ENCODE results near the gene HAUS5.
"Not testable (repeated sequence)": the region's sequence is repeated elsewhere in the genome, so short reads cannot be mapped to it uniquely, and the experiment has no call there.

HAUS5 gene

GRCh38 chr19:35642798-35643254, 30.3 kb downstream of the HAUS5 start:
- CTCF ChIA-PET = interaction anchor here (1.4 kb wide), 1 partner anchor 69 kb away, joined by 4 read pairs; no protein-coding TSS in a partner anchor
- H3K27ac Mint-ChIP-seq = peak overlapping the region; percentile 67
- peaks cover 47% of the 10 kb centered on the region for H3K4me1 Mint-ChIP-seq

GRCh38 chr19:35643255-35644205, 31.0 kb downstream of the HAUS5 start:
- DNase-seq = peak; percentile 89
- Mint-ChIP-seq H3K27me3 (no peaks in the 10 kb centered on the region), H3K9me3 (no peaks in the 10 kb centered on the region), H3K4me3 (peak overlapping the region; percentile 71), H3K4me1 (peaks cover 52% of the 10 kb centered on the region), H3K27ac (peak overlapping the region; percentile 93), H3K36me3 (peaks cover 1% of the 10 kb centered on the region)
- CTCF ChIA-PET = interaction anchor here (0.7 to 1.4 kb wide), 3 partner anchors 51 to 95 kb away, joined by 3 to 4 read pairs (median 3); no protein-coding TSS in a partner anchor

More at GRCh38 chr19:35642798-35643254, 30.3 kb downstream of the HAUS5 start:
- H3K36me3 Mint-ChIP-seq = peaks cover under 1% of the 10 kb centered on the region
- no peak for DNase-seq
- H3K9me3 Mint-ChIP-seq = no peaks in the 10 kb centered on the region
- no peaks in the 10 kb centered on the region for H3K27me3 Mint-ChIP-seq
- H3K4me3 Mint-ChIP-seq = peak overlapping the region; percentile 71

- peak; percentile 98 for DNase-seq
- no peaks in the 10 kb centered on the region for H3K9me3 Mint-ChIP-seq
- H3K27me3 Mint-ChIP-seq = no peaks in the 10 kb centered on the region
- peak overlapping the region; percentile 93 for H3K27ac Mint-ChIP-seq
- H3K4me1 Mint-ChIP-seq = peaks cover 59% of the 10 kb centered on the region
- CTCF ChIA-PET = interaction anchor here (0.7 to 1.4 kb wide), 3 partner anchors 50 to 96 kb away, joined by 3 to 4 read pairs (median 3); no protein-coding TSS in a partner anchor
- H3K4me3 Mint-ChIP-seq = peak overlapping the region; percentile 71
- peaks cover 3% of the 10 kb centered on the region for H3K36me3 Mint-ChIP-seq
These were observed 31.9 kb downstream of the HAUS5 start for GRCh38 chr19:35644206-35644986.

- peaks cover 64% of the 10 kb centered on the region for H3K4me1 Mint-ChIP-seq
- no peaks in the 10 kb centered on the region for H3K9me3 Mint-ChIP-seq
- H3K27ac Mint-ChIP-seq = peak overlapping the region; percentile 93
- CTCF ChIA-PET = no interaction called here
- peak overlapping the region; percentile 71 for H3K4me3 Mint-ChIP-seq
- H3K27me3 Mint-ChIP-seq = no peaks in the 10 kb centered on the region
- peak; percentile 88 for DNase-seq
- H3K36me3 Mint-ChIP-seq = peaks cover 3% of the 10 kb centered on the region
These were observed 32.6 kb downstream of the HAUS5 start for GRCh38 chr19:35644987-35645679.

- CTCF ChIA-PET = no interaction called here
- H3K4me3 Mint-ChIP-seq = no peak overlapping the region
These were observed 33.4 kb downstream of the HAUS5 start for GRCh38 chr19:35645680-35646511.

GRCh38 chr19:35648017-35648961, 35.8 kb downstream of the HAUS5 start, which contains the start of gene COX6B1:
TSS of gene COX6B1 (plus strand) at chr19:35648323. CDS start at chr19:35651244, 2,921 bp downstream.
- H3K9me3 Mint-ChIP-seq = no peaks in the 10 kb centered on the region
- H3K4me1 Mint-ChIP-seq = peaks cover 56% of the 10 kb centered on the region
- peak; percentile 96 for DNase-seq
- CTCF ChIA-PET = interaction anchor here (0.8 to 1.4 kb wide), 3 partner anchors 26 to 131 kb away, joined by 4 to 5 read pairs (median 4); no protein-coding TSS in a partner anchor
- H3K27ac Mint-ChIP-seq = peak within 1 kb of the TSS; percentile 88
- peaks cover 14% of the 10 kb centered on the region for H3K36me3 Mint-ChIP-seq
- peak within 1 kb of the TSS; percentile 85 for H3K4me3 Mint-ChIP-seq
- no peaks in the 10 kb centered on the region for H3K27me3 Mint-ChIP-seq

More at GRCh38 chr19:35645680-35646511, 33.4 kb downstream of the HAUS5 start:
- Mint-ChIP-seq H3K36me3 (peaks cover 3% of the 10 kb centered on the region), H3K27ac (no peak overlapping the region), H3K9me3 (no peaks in the 10 kb centered on the region), H3K27me3 (no peaks in the 10 kb centered on the region), H3K4me1 (peaks cover 72% of the 10 kb centered on the region)
- no peak for DNase-seq

- peak overlapping the region; percentile 5 for H3K27ac Mint-ChIP-seq
- no peaks in the 10 kb centered on the region for H3K27me3 Mint-ChIP-seq
- H3K9me3 Mint-ChIP-seq = no peaks in the 10 kb centered on the region
- peaks cover 26% of the 10 kb centered on the region for H3K36me3 Mint-ChIP-seq
- CTCF ChIA-PET = no interaction called here
- DNase-seq = no peak
- H3K4me1 Mint-ChIP-seq = peaks cover 38% of the 10 kb centered on the region
- H3K4me3 Mint-ChIP-seq = peak overlapping the region; percentile 15
These were observed 38.0 kb downstream of the HAUS5 start for GRCh38 chr19:35650581-35650980.

- H3K27ac Mint-ChIP-seq, CTCF ChIA-PET: not testable (repeated sequence)
- peaks cover 14% of the 10 kb centered on the region for H3K4me1 Mint-ChIP-seq
These were observed 42.3 kb downstream of the HAUS5 start for GRCh38 chr19:35654828-35655227.

GRCh38 chr19:35655600-35655999, 43.1 kb downstream of the HAUS5 start:
- Mint-ChIP-seq H3K4me3 (no peak overlapping the region), H3K9me3 (no peaks in the 10 kb centered on the region), H3K4me1 (peaks cover 7% of the 10 kb centered on the region), H3K27ac (no peak overlapping the region), H3K36me3 (peaks cover 53% of the 10 kb centered on the region), H3K27me3 (no peaks in the 10 kb centered on the region)
- no peak for DNase-seq
- CTCF ChIA-PET = no interaction called here

More at GRCh38 chr19:35654828-35655227, 42.3 kb downstream of the HAUS5 start:
- not testable (repeated sequence) for DNase-seq, H3K4me3 Mint-ChIP-seq, H3K9me3 Mint-ChIP-seq, H3K27me3 Mint-ChIP-seq
- H3K36me3 Mint-ChIP-seq = peaks cover 51% of the 10 kb centered on the region

- Mint-ChIP-seq H3K9me3 (no peaks in the 10 kb centered on the region), H3K27me3 (no peaks in the 10 kb centered on the region), H3K36me3 (peaks cover 47% of the 10 kb centered on the region), H3K4me1 (no peaks in the 10 kb centered on the region), H3K4me3 (no peak overlapping the region), H3K27ac (no peak overlapping the region)
- CTCF ChIA-PET = no interaction called here
- no peak for DNase-seq
These were observed 44.2 kb downstream of the HAUS5 start for GRCh38 chr19:35656700-35657099.

- no peaks in the 10 kb centered on the region for H3K9me3 Mint-ChIP-seq
- H3K36me3 Mint-ChIP-seq = peaks cover 45% of the 10 kb centered on the region
- H3K27me3 Mint-ChIP-seq = no peaks in the 10 kb centered on the region
- H3K4me1 Mint-ChIP-seq = no peaks in the 10 kb centered on the region
- no peak for DNase-seq
- no peak overlapping the region for H3K4me3 Mint-ChIP-seq
- no peak overlapping the region for H3K27ac Mint-ChIP-seq
- CTCF ChIA-PET = no interaction called here
These were observed 45.6 kb downstream of the HAUS5 start for GRCh38 chr19:35657904-35658700.

- H3K4me1 Mint-ChIP-seq = no peaks in the 10 kb centered on the region
- CTCF ChIA-PET = no interaction called here
These were observed 49.4 kb downstream of the HAUS5 start for GRCh38 chr19:35661995-35662340.

More at GRCh38 chr19:35661995-35662340, 49.4 kb downstream of the HAUS5 start:
- H3K36me3 Mint-ChIP-seq = peaks cover 25% of the 10 kb centered on the region
- no peaks in the 10 kb centered on the region for H3K9me3 Mint-ChIP-seq
- no peak overlapping the region for H3K4me3 Mint-ChIP-seq
- no peak for DNase-seq
- H3K27me3 Mint-ChIP-seq = no peaks in the 10 kb centered on the region
- H3K27ac Mint-ChIP-seq = no peak overlapping the region
